ENCODE data around the gene TNFSF13.
"Not testable (repeated sequence)": the region's sequence is repeated elsewhere in the genome, so short reads cannot be mapped to it uniquely, and the experiment has no call there.

Gene TNFSF13

DNA sequence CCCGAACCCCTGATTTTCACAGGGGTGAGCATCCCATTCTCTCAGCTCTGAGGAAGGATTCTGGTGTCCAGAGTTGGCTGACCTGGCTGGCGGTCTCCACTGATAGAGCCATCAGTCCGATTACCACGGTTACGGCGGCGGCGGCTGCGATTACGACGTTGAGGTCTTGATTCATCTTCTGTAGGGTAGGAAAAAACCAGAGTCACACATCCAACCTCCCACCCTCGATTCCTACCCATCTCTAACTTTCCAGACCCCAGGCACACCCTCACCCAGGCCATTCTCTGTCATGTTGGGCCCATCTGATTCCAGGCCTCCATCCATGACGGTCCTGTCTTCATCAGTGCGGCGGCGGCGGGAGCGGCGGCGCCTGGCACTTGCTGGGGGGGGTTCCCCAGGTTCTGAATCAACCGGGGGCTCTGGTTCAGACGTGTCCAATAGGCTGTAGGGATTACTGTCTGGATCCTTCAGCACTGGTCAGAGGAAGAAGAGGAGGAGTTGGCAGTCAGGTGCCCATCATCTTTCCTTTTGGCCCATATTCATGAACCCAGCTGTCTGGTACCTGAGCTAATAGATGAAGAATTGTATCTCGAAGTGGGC is 34.0 kb downstream of the TNFSF13 start:
- no peak for DNase-seq

DNA sequence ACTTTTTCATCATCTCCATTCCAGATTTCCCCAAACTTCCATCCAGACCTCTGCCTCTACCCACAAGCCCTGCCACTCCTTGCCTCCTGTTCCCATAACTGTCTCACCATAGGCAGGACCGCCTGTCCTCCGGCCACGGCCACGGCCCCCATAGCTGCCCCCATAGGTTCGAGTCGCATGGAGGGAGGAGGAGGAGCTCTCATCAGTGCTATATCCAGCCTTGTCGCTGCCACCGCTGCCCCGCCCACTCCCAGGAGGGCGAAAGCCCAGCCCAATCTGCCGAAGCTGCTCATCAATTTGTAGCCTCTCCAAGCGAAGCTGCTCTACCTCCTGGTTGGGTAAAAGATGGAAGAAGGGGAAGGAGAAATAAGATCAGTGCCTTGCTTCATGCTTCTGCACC is 34.7 kb downstream of the TNFSF13 start:
- DNase-seq = no peak

DNA sequence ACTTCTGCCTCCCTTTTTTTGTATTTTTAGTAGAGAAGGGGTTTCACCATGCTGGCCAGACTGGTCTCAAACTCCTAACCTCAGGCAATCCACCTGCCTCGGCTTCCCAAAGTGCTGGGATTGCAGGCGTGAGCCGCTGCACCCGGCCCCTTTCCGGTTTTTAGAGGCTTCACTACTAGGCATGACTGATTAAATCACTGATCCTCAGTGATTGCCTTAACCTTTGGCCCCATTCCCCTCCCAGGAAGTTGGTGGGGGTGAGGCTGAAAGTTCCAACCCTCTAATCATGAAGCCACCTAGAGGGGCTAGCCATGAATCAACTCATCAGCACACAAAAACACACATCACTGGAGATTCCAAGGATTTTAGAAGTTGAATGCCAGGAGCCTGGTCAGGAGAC is 39.0 kb downstream of the TNFSF13 start:
- not testable (repeated sequence) for DNase-seq

- DNase-seq = no peak
These were observed 47.7 kb downstream of the TNFSF13 start for GRCh38 chr17:7606280-7606679.

GRCh38 chr17:7610641-7611040 is 52.1 kb downstream of the TNFSF13 start:
- DNase-seq = no peak
